Fibroblast of lung (primary cell): ENCODE data around the gene TBX10. TPM values are rescaled to one million over a fixed set of nuclear protein-coding genes. Genes with fewer than 3 reads are reported as not detected.

Experiments
- DNase-seq, 2 donors: peaks; one replicate each; pipeline versions ENCODE4 v3.0.0 to v3.0.0-alpha.2; 2010; ENCODE audit warnings: low read depth in 2 of 2
- H2AFZ ChIP-seq: 2 replicates; pipeline ENCODE4 v1.5.1; 2012; ENCODE audit warnings: low read length, control low read depth, inconsistent platforms
- H3K27ac ChIP-seq: 2 replicates; pipeline ENCODE4 v1.5.1; 2011; ENCODE audit warnings: low read length, control low read depth; ENCODE audit not compliant: insufficient read depth
- H3K27me3 ChIP-seq: 2 replicates; pipeline ENCODE4 v1.5.1; 2011; ENCODE audit warnings: mild to moderate bottlenecking, low read length; ENCODE audit not compliant: control insufficient read depth, insufficient read depth
- H3K36me3 ChIP-seq: 2 replicates; pipeline ENCODE4 v1.5.1; 2011; ENCODE audit warnings: low read length; ENCODE audit not compliant: control insufficient read depth, insufficient read depth
- H3K4me1 ChIP-seq: 2 replicates; pipeline ENCODE4 v1.5.1; 2011; ENCODE audit warnings: low read length; ENCODE audit not compliant: control insufficient read depth, insufficient read depth; ENCODE audit errors: extremely low read depth
- H3K4me2 ChIP-seq: 2 replicates; pipeline ENCODE4 v1.5.1; 2011; ENCODE audit warnings: low read length, control low read depth; ENCODE audit not compliant: insufficient read depth; ENCODE audit errors: extremely low read depth
- H3K4me3 ChIP-seq, 4 experiments: fragments of 200-600 bp in 1 of 4; sonication (generic) in 1 of 4; replicated peaks in 1 of 4; 2 replicates each; pipeline ENCODE4 v1.5.1; 2011 to 2016; ENCODE audit warnings: low read length in 4 of 4, low read depth in 3 of 4, mild to moderate bottlenecking in 3 of 4, control low read depth in 2 of 4, inconsistent platforms in 1 of 4, mixed read lengths in 1 of 4; ENCODE audit not compliant: insufficient read depth in 1 of 4; ENCODE audit errors: control extremely low read depth in 1 of 4
- H3K79me2 ChIP-seq: 2 replicates; pipeline ENCODE4 v1.5.1; 2012; ENCODE audit warnings: mild to moderate bottlenecking, low read length, inconsistent platforms; ENCODE audit not compliant: control insufficient read depth, insufficient read depth
- H3K9ac ChIP-seq: 2 replicates; pipeline ENCODE4 v1.5.1; 2011; ENCODE audit warnings: mild to moderate bottlenecking, low read length, control low read depth; ENCODE audit not compliant: insufficient read depth
- H3K9me3 ChIP-seq: 2 replicates; pipeline ENCODE4 v1.5.1; 2012; ENCODE audit warnings: low read depth, low read length; ENCODE audit not compliant: control insufficient read depth, insufficient read depth
- H4K20me1 ChIP-seq: 2 replicates; pipeline ENCODE4 v1.5.1; 2011; ENCODE audit warnings: low read length; ENCODE audit not compliant: control insufficient read depth, insufficient read depth; ENCODE audit errors: extremely low read depth
- CTCF ChIP-seq, 2 donors: IDR thresholded peaks in 1 of 2; conservative IDR thresholded peaks in 1 of 2; 1 replicate in 1 of 2; 2 replicates in 1 of 2; pipeline ENCODE4 v1.5.1; 2011 to 2012; ENCODE audit warnings: low read length in 2 of 2, control low read depth in 1 of 2, inconsistent platforms in 1 of 2, low read depth in 1 of 2, mild to moderate bottlenecking in 1 of 2
- EZH2 ChIP-seq: IDR thresholded peaks from 2 replicates; pipeline ENCODE4 v1.5.1; 2012; ENCODE audit warnings: low read length, control low read depth, mild to moderate bottlenecking; ENCODE audit errors: missing control alignments
- polyA plus RNA-seq, 2 donors: library from polyadenylated mRNA; depleted of rRNA in 1 of 2; stranded (reverse) in 1 of 2; unstranded in 1 of 2; fragments of >200 nt; gene quantifications; 2 replicates each; pipeline ENCODE4 v1.2.1, GENCODE V29; 2011 to 2012; ENCODE audit warnings: missing spikeins in 1 of 2
- total RNA-seq: library from RNA; depleted of rRNA; stranded (reverse); fragments of >200 nt; gene quantifications from 2 replicates; pipeline ENCODE4 v1.2.1, GENCODE V29; 2014

TBX10 gene
- total and polyA plus RNA-seq, 2 donors (not counting 1 experiment from before 2014, with no cell fraction given): not detected

- Histone ChIP-seq H3K79me2 (no peaks in the 10 kb centered on the region), H3K36me3 (peaks cover 4% of the 10 kb centered on the region), H3K4me1 (no peaks in the 10 kb centered on the region), H3K4me3 (no peak overlapping the region), H3K27ac (no peak overlapping the region), H3K9me3 (no peaks in the 10 kb centered on the region), H3K27me3 (peaks cover 15% of the 10 kb centered on the region), H2AFZ (no peak overlapping the region), H3K4me2 (no peak overlapping the region), H3K9ac (no peak overlapping the region), H4K20me1 (no peaks in the 10 kb centered on the region)
- TF ChIP-seq EZH2 (no peak), CTCF (conservative IDR thresholded peaks at IDR 0.05 in 1 of 2, IDR thresholded peaks at IDR 0.05 in 1 of 2; ENCODE audit: low read depth in 1 of 2, low read length in 2 of 2) (peak; percentile 3 to 49)
- no peak for DNase-seq
These were observed 24.5 kb downstream of the TBX10 start for GRCh38 chr11:67614730-67615714.

GRCh38 chr11:67613960-67614715, 25.4 kb downstream of the TBX10 start:
- no peak overlapping the region for H3K4me2 ChIP-seq
- no peaks in the 10 kb centered on the region for H4K20me1 ChIP-seq
- no peak overlapping the region for H2AFZ ChIP-seq
- H3K36me3 ChIP-seq: peaks cover 6% of the 10 kb centered on the region
- no peaks in the 10 kb centered on the region for H3K79me2 ChIP-seq
- DNase-seq: peak; percentile 16 to 26
- peaks cover 15% of the 10 kb centered on the region for H3K27me3 ChIP-seq
- H3K4me1 ChIP-seq: no peaks in the 10 kb centered on the region
- H3K27ac ChIP-seq: no peak overlapping the region
- TF ChIP-seq CTCF (conservative IDR thresholded peaks at IDR 0.05 in 1 of 2, IDR thresholded peaks at IDR 0.05 in 1 of 2; ENCODE audit: low read depth in 1 of 2, low read length in 2 of 2) (peak; percentile 54 to 71), EZH2 (no peak)
- peak overlapping the region in 1 of 4 experiments; percentile 21 for H3K4me3 ChIP-seq
- no peaks in the 10 kb centered on the region for H3K9me3 ChIP-seq
- H3K9ac ChIP-seq: no peak overlapping the region
